Tibial nerve (tissue), 4 donors: ENCODE measurements around the gene GMPPB.
"Not testable (repeated sequence)": the region's sequence is repeated elsewhere in the genome, so short reads cannot be mapped to it uniquely, and the experiment has no call there.

ENCODE experiments used
- CTCF ChIP-seq, 5 experiments: fragments of 200-600 bp in 3 of 5; fragments of 450-650 bp in 2 of 5; sonication (generic) in 3 of 5; IDR thresholded peaks; one replicate each; pipeline ENCODE4 v1.5.1; 2016 to 2019; ENCODE audit warnings: antibody characterized with exemption in 5 of 5, mild to moderate bottlenecking in 3 of 5, moderate library complexity in 2 of 5
- EP300 ChIP-seq, 2 donors: sonication (generic); formaldehyde crosslinking; IDR thresholded peaks; one replicate each; pipeline ENCODE4 v1.6.1; 2017; ENCODE audit warnings: antibody characterized with exemption in 2 of 2, mild to moderate bottlenecking in 1 of 2

GRCh38 chr3:49685846-49686245, 37.9 kb downstream of the GMPPB start:
- not testable (repeated sequence) for TF ChIP-seq CTCF, EP300 (IDR thresholded peaks at IDR 0.05)
